Loucy (cell line): Measurements from ENCODE around the gene TACR3.
A peak's percentile ranks its signal among the peaks of the same experiment; 100 is the strongest.

Source experiments
- H2AFZ ChIP-seq: fragments of 200-600 bp; sonication (generic); 2 replicates; pipeline ENCODE4 v1.6.0; 2016; ENCODE audit warnings: antibody characterized with exemption, mild to moderate bottlenecking, low read length, moderate library complexity
- H3F3A ChIP-seq: fragments of 200-600 bp; 2 replicates; pipeline ENCODE4 v1.6.0; 2016; ENCODE audit warnings: antibody characterized with exemption, low read depth, mild to moderate bottlenecking
- H3K27me3 ChIP-seq: fragments of 200-600 bp; sonication (generic); 2 replicates; pipeline ENCODE4 v1.6.1; 2014; ENCODE audit warnings: low read length, mild to moderate bottlenecking; ENCODE audit not compliant: insufficient read depth, poor library complexity, severe bottlenecking
- H3K36me3 ChIP-seq: fragments of 200-600 bp; sonication (generic); 2 replicates; pipeline ENCODE4 v1.6.1; 2016; ENCODE audit warnings: low read length; ENCODE audit not compliant: insufficient read depth
- H3K4me1 ChIP-seq: fragments of 200-600 bp; sonication (generic); 2 replicates; pipeline ENCODE4 v1.5.1; 2014; ENCODE audit warnings: low read length, mild to moderate bottlenecking; ENCODE audit not compliant: insufficient read depth, poor library complexity, severe bottlenecking
- H3K4me2 ChIP-seq: fragments of 200-600 bp; sonication (generic); 2 replicates; pipeline ENCODE4 v1.6.0; 2014; ENCODE audit warnings: antibody characterized with exemption, low read length, low read depth, mild to moderate bottlenecking; ENCODE audit not compliant: poor library complexity, severe bottlenecking
- H3K4me3 ChIP-seq: fragments of 200-600 bp; sonication (generic); 2 replicates; pipeline ENCODE4 v1.5.1; 2014; ENCODE audit warnings: low read length, mild to moderate bottlenecking, mixed read lengths; ENCODE audit not compliant: poor library complexity, severe bottlenecking
- H3K79me2 ChIP-seq: fragments of 200-600 bp; sonication (generic); 2 replicates; pipeline ENCODE4 v1.6.1; 2014; ENCODE audit warnings: low read length; ENCODE audit not compliant: insufficient read depth
- H3K9ac ChIP-seq: fragments of 200-600 bp; sonication (generic); 2 replicates; pipeline ENCODE4 v1.6.0; 2014; ENCODE audit warnings: mild to moderate bottlenecking, low read depth, low read length, moderate library complexity; ENCODE audit not compliant: poor library complexity, severe bottlenecking
- H3K9me2 ChIP-seq: fragments of 200-600 bp; sonication (generic); replicated peaks from 2 replicates; pipeline ENCODE4 v1.6.1; 2016; ENCODE audit warnings: low read depth, low read length, mixed read lengths
- H3K9me3 ChIP-seq: fragments of 200-600 bp; sonication (generic); 2 replicates; pipeline ENCODE4 v1.6.1; 2014; ENCODE audit warnings: mild to moderate bottlenecking, antibody characterized with exemption, low read length, low read depth; ENCODE audit not compliant: insufficient read depth
- H4K20me1 ChIP-seq: fragments of 200-600 bp; sonication (generic); 2 replicates; pipeline ENCODE4 v1.6.0; 2014; ENCODE audit warnings: antibody characterized with exemption, low read length, mild to moderate bottlenecking; ENCODE audit not compliant: insufficient read depth, poor library complexity, severe bottlenecking
- CTCF ChIP-seq: fragments of 200-600 bp; sonication (generic); conservative IDR thresholded peaks from 2 replicates; pipeline ENCODE4 v1.5.1; 2014; ENCODE audit warnings: mild to moderate bottlenecking, antibody characterized with exemption, low read length
- EZH2phosphoT487 ChIP-seq: fragments of 200-600 bp; IDR thresholded peaks from 2 replicates; pipeline ENCODE4 v1.6.1; 2018; ENCODE audit warnings: antibody characterized with exemption, mild to moderate bottlenecking, moderate library complexity, borderline replicate concordance

Gene TACR3

GRCh38 chr4:103645991-103646390 is 73.8 kb downstream of the TACR3 start:
- no peak overlapping the region for H2AFZ ChIP-seq
- no peaks in the 10 kb centered on the region for H3F3A ChIP-seq
- no peaks in the 10 kb centered on the region for H3K36me3 ChIP-seq
- TF ChIP-seq EZH2phosphoT487 (no peak), CTCF (no peak)
- H3K4me1 ChIP-seq = peaks cover 5% of the 10 kb centered on the region
- no peak overlapping the region for H3K4me2 ChIP-seq
- H3K9ac ChIP-seq = no peak overlapping the region
- no peaks in the 10 kb centered on the region for H4K20me1 ChIP-seq
- H3K79me2 ChIP-seq = no peaks in the 10 kb centered on the region
- no peaks in the 10 kb centered on the region for H3K9me3 ChIP-seq
- no peaks in the 10 kb centered on the region for H3K27me3 ChIP-seq
- H3K9me2 ChIP-seq = no peaks in the 10 kb centered on the region
- no peak overlapping the region for H3K4me3 ChIP-seq

- no peak for TF ChIP-seq EZH2phosphoT487
- TF ChIP-seq CTCF = peak; percentile 66
- H3K4me3 ChIP-seq = no peak overlapping the region
- no peak overlapping the region for H3K4me2 ChIP-seq
- no peaks in the 10 kb centered on the region for H4K20me1 ChIP-seq
- no peaks in the 10 kb centered on the region for H3K9me3 ChIP-seq
- H3K27me3 ChIP-seq = no peaks in the 10 kb centered on the region
- no peaks in the 10 kb centered on the region for H3K9me2 ChIP-seq
- H3K79me2 ChIP-seq = no peaks in the 10 kb centered on the region
- no peaks in the 10 kb centered on the region for H3F3A ChIP-seq
- H2AFZ ChIP-seq = no peak overlapping the region
- no peaks in the 10 kb centered on the region for H3K4me1 ChIP-seq
- H3K9ac ChIP-seq = no peak overlapping the region
- H3K36me3 ChIP-seq = no peaks in the 10 kb centered on the region
Measured at GRCh38 chr4:103634236-103634635, 85.5 kb downstream of the TACR3 start.

DNA sequence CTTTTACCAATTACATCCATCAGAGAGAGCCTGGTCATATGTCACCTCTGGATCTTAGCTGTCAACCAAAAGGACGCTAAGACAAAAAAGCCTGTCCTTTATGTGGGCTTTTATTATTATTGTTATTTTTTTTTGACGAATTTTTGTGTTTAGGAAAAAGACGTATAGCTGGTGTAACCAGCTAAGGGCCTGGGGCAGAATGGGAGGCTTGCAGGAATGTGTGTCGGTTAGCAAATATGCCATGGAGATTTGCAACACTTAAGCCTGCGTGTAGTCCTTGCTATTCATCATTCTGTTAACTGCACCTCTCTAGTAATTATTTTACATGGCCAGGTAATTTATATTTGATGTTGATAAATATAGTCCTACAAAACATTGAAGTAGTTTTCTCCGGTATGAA is 93.5 kb downstream of the TACR3 start:
- Histone ChIP-seq H3K4me2 (no peak overlapping the region), H4K20me1 (no peaks in the 10 kb centered on the region), H3K27me3 (no peaks in the 10 kb centered on the region), H3K9ac (no peak overlapping the region), H2AFZ (no peak overlapping the region), H3K36me3 (no peaks in the 10 kb centered on the region), H3K9me2 (no peaks in the 10 kb centered on the region), H3K4me1 (no peaks in the 10 kb centered on the region), H3F3A (no peaks in the 10 kb centered on the region), H3K9me3 (no peaks in the 10 kb centered on the region), H3K79me2 (no peaks in the 10 kb centered on the region), H3K4me3 (no peak overlapping the region)
- TF ChIP-seq EZH2phosphoT487 (no peak), CTCF (no peak)
